Subcutaneous adipose tissue (tissue), 4 donors: Measurements from ENCODE around the gene RGS16. TPM values are rescaled to one million over a fixed set of nuclear protein-coding genes. Genes with fewer than 3 reads are reported as not detected.

ENCODE experiments used
- CTCF ChIP-seq: fragments of 450-650 bp; IDR thresholded peaks from one replicate; pipeline ENCODE4 v1.5.1; 2016; ENCODE audit warnings: low read depth, mild to moderate bottlenecking, control low read depth, antibody characterized with exemption, moderate library complexity
- total RNA-seq, 4 donors: library from RNA; depleted of rRNA; stranded (reverse); fragments of >200 nt; gene quantifications; one replicate each; pipeline ENCODE4 v1.1.0, GENCODE V29; 2016

RGS16 gene
- total RNA-seq, 4 donors from 2014 or later = 0.49 to 0.88 (median 0.80) TPM

GRCh38 chr1:182615468-182616129 lies 11.4 kb upstream of the RGS16 start:
- no peak for TF ChIP-seq CTCF

DNA sequence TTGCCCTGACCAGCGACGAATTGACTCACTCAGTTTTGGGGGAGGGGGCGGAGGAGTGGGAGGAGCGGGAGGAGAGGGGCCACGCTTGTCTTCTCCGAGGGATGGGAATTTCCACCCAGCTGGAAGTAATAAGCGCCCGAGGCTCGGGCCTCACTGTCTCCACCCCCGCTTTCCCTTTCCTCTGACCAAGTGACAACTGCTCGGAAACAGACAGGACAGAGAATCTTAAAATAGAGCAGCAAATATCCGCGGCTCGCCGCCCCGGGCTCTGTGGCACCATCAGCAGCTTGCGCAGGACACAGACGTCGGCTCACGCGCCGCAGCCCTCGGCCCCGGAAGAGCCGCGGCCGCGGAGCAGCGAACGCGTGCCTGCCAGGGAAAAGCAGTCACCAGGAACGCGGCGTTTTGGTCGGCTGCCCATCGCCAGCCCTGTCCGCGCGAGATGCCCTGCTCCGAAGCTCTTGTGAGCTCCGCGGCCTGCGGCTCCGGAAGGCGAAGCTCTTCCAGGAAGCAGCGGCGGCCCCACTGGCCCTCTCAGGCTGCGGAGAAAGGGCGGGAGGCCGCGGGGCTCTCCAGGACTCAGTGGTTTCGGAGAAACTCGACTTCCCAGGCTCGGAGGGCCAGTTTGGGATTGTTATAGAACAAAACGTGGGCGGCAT lies 10.7 kb upstream of the RGS16 start:
- TF ChIP-seq CTCF = no peak

DNA sequence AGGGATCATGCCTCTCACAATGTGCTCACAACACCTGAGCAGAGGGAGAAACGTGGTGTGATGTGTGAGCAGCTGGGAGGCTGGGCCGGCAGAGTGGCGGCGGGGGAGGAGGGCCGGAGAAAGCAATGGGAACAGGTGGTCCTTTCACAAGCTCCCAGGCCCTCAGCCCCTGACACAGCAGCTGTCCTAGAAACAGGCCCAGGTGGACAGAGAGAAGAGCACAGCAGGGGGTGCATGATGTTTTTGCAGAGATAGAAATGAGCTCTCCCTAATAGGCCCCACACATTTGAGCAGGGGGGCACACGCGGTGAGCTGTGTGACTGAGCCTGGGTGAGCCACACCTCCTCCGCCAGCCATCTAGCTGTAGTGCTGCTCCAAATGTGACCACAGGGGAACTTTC lies 7.6 kb upstream of the RGS16 start:
- no peak for TF ChIP-seq CTCF

DNA sequence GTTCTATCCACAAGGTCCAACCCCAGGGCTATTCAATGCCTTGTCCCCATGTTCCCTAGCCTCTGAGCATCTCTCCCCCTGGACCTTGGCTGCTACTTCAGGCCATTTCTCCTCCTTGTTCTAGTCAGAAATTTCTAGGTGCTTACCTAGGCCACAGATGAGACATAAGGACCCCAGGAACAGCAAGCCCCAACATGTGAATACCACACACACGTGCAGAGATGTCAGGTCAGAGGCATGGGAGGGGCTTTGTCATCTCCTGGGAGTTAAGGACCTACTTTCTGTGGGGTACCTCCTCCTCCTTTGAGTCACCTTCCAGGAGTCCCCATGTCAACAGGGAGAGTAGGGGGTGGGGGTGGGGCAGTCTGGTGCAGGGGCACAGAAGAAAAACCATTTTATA lies 7.1 kb upstream of the RGS16 start:
- no peak for TF ChIP-seq CTCF

- TF ChIP-seq CTCF = no peak
These were observed 6.5 kb upstream of the RGS16 start for GRCh38 chr1:182610606-182611194.

GRCh38 chr1:182608845-182609610 lies 4.8 kb upstream of the RGS16 start:
- TF ChIP-seq CTCF = no peak

GRCh38 chr1:182608236-182608635 lies 4.0 kb upstream of the RGS16 start:
- no peak for TF ChIP-seq CTCF
